HL-60 (cell line): ENCODE data around the gene SLC9A1.

Experiments used
- DNase-seq, 2 experiments: peaks; one replicate each; pipeline ENCODE4 v3.0.0-alpha.2; 2010 to 2020; ENCODE audit warnings: low read depth in 1 of 2, low spot score in 1 of 2
- H3K27ac ChIP-seq: fragments of 250-450 bp; sonication (Bioruptor Pico); replicated peaks from 2 replicates; pipeline ENCODE4 v1.5.1; 2020; ENCODE audit warnings: mild to moderate bottlenecking, moderate library complexity
- H3K27me3 ChIP-seq: fragments of 250-450 bp; sonication (Bioruptor Pico); 2 replicates; pipeline ENCODE4 v1.5.1; 2021; ENCODE audit warnings: mild to moderate bottlenecking, moderate library complexity; ENCODE audit not compliant: insufficient read depth, poor library complexity, severe bottlenecking
- H3K4me3 ChIP-seq: replicated peaks from 2 replicates; pipeline ENCODE4 v1.5.1; 2011; ENCODE audit warnings: mild to moderate bottlenecking, control low read depth, low read length; ENCODE audit not compliant: insufficient read depth
- GABPA ChIP-seq: IDR thresholded peaks from 2 replicates; pipeline ENCODE4 v1.6.1; 2012; ENCODE audit warnings: low read depth
- POLR2AphosphoS5 ChIP-seq: IDR thresholded peaks from 2 replicates; pipeline ENCODE4 v1.6.1; 2012; ENCODE audit warnings: low read depth

SLC9A1 gene

GRCh38 chr1:27049100-27049499 lies 105.8 kb downstream of the SLC9A1 start:
- H3K4me3 ChIP-seq = no peak overlapping the region
- no peaks in the 10 kb centered on the region for H3K27me3 ChIP-seq
- H3K27ac ChIP-seq = no peak overlapping the region
- DNase-seq = no peak
- TF ChIP-seq GABPA (no peak), POLR2AphosphoS5 (no peak)
